Measurements from ENCODE around the gene PPM1K. TPM values are rescaled to one million over a fixed set of nuclear protein-coding genes. Genes with fewer than 3 reads are reported as not detected.

The PPM1K gene
- total RNA-seq, 1 donor from 2014 or later: 37.7 TPM

DNA sequence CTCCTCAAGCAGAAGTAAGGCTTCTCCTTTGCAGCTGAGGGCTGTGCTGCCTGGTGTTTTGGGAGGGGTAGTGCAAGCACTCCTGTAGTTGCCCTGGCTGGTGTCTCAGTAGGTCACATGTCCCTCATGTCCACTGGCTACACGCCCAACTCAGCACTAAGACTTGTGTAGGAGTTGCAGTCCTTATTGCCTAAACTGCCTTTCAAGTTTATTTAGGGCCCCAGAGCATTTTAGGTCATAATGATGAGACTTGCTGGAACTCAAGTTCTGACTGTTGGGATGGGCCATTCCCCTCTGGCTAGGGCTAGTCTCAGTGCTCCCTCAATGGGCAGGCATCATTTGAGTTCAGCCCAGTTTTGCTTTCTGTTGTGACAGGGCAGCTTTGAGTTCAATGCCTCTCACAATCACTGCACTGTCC, 44.1 kb downstream of the PPM1K start:
- no peaks in the 10 kb centered on the region for H3K9me3 ChIP-seq
- TF ChIP-seq, protein P1, sequence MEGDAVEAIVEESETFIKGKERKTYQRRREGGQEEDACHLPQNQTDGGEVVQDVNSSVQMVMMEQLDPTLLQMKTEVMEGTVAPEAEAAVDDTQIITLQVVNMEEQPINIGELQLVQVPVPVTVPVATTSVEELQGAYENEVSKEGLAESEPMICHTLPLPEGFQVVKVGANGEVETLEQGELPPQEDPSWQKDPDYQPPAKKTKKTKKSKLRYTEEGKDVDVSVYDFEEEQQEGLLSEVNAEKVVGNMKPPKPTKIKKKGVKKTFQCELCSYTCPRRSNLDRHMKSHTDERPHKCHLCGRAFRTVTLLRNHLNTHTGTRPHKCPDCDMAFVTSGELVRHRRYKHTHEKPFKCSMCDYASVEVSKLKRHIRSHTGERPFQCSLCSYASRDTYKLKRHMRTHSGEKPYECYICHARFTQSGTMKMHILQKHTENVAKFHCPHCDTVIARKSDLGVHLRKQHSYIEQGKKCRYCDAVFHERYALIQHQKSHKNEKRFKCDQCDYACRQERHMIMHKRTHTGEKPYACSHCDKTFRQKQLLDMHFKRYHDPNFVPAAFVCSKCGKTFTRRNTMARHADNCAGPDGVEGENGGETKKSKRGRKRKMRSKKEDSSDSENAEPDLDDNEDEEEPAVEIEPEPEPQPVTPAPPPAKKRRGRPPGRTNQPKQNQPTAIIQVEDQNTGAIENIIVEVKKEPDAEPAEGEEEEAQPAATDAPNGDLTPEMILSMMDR (IDR thresholded peaks at IDR 0.05): no peak
- no peaks in the 10 kb centered on the region for H3K4me1 ChIP-seq
- no peak overlapping the region for H3K27ac ChIP-seq
- no peaks in the 10 kb centered on the region for H3K27me3 ChIP-seq
- intact Hi-C loops (cut with DNase I): no loop called here
- H3K36me3 ChIP-seq: no peaks in the 10 kb centered on the region
- no peak overlapping the region for H3K4me3 ChIP-seq
- no peak for DNase-seq
- ATAC-seq: peak; percentile 96

DNA sequence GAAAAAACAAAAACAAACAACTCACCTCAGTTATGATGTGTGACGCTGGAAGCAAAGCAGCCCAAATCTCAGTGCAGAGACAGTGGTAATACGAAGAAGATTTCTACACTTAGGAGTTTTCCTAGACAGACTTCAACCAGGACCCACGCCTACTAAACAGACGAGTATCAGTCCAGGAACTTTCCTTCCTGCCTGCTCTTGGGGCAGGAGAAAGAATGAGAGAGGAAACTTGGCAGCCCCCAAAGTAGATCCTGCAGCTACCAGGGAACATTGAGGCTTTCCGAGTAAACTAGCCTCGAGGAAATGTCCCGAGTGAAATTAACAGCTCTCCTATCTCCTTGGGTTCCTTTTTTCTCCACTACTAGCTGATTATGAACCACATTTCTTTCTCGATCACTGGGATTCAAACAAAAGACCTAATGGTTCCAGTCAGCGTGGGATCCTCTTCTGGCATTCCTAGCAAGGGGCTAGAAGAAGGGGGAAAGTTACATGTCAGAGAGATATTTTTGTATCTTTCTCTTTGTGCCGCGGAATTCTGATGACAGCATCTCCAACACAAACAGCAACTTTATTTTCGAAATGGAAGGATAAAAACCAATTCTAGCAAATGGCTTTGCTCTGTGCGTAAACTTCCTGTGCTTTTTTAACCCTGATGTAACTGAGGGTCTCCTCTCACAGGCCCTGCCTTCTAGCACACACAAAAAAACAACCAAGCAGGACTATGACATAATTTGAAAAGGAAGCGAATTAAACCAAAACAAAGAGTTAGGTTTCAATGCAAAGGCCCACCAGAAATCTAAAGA, 53.2 kb downstream of the PPM1K start:
- Histone ChIP-seq H3K27ac (peak overlapping the region; percentile 69), H3K4me3 (peak overlapping the region; percentile 39), H3K36me3 (no peaks in the 10 kb centered on the region), H3K4me1 (peaks cover 3% of the 10 kb centered on the region), H3K27me3 (no peaks in the 10 kb centered on the region), H3K9me3 (no peaks in the 10 kb centered on the region)
- DNase-seq: no peak
- TF ChIP-seq, protein P1 (IDR thresholded peaks at IDR 0.05): no peak
- no peak for ATAC-seq
- intact Hi-C loops (cut with DNase I): no loop called here

DNA sequence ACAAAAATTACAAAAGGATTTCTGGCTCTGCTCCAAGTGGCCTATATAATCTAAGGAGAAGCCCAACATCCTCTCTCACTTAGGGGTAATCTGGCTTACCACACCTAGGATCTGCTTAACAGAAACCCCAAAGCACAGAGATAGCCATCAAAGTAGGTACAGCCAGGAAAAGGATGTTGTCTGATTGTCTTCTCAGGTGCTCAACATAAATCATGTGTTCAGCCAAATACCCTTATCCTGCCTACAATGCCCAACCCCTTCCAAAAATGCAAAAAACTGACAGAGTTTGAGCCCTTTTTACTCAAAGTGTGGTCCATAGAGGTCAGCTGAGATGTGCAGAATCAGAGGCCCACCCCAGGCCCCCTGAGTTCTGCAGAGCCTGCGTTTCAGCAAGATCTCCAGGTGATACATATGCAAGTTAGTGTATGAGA, 53.9 kb downstream of the PPM1K start:
- no peaks in the 10 kb centered on the region for H3K36me3 ChIP-seq
- H3K27me3 ChIP-seq: no peaks in the 10 kb centered on the region
- peaks cover 3% of the 10 kb centered on the region for H3K4me1 ChIP-seq
- peak overlapping the region; percentile 69 for H3K27ac ChIP-seq
- ATAC-seq (no peak), DNase-seq (no peak)
- peak overlapping the region; percentile 39 for H3K4me3 ChIP-seq
- intact Hi-C loops (cut with DNase I): no loop called here
- H3K9me3 ChIP-seq: no peaks in the 10 kb centered on the region
- TF ChIP-seq, protein P1 (IDR thresholded peaks at IDR 0.05): no peak

GRCh38 chr4:88227734-88228133, 56.6 kb downstream of the PPM1K start:
- peaks cover 3% of the 10 kb centered on the region for H3K4me1 ChIP-seq
- no peak overlapping the region for H3K27ac ChIP-seq
- intact Hi-C loops (cut with DNase I): loop anchor here (10.0 kb wide), 1 partner anchor 137 kb away; no protein-coding TSS in a partner anchor
- H3K27me3 ChIP-seq: no peaks in the 10 kb centered on the region
- no peaks in the 10 kb centered on the region for H3K36me3 ChIP-seq
- no peak for ATAC-seq
- no peak for DNase-seq
- no peaks in the 10 kb centered on the region for H3K9me3 ChIP-seq
- TF ChIP-seq, protein P1 (IDR thresholded peaks at IDR 0.05): no peak
- no peak overlapping the region for H3K4me3 ChIP-seq

DNA sequence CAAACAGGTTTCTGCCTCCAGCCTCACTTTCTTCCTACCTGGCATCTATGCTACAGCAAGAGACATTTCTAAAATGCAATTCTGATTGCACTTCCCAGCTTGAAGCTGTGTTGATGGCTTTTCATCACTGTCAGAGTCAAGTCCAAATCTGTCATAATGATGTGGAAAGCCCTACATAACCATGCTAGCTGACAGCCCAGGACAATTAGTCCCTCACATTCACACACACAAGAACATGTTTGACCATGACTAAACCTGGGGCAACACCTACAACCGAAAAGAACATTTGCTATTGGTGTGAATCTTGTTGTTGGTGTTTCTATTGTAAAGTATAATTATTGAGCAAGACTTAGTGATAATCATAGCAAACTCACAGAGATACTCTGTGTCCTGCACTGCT, 58.2 kb downstream of the PPM1K start:
- Histone ChIP-seq H3K27me3 (no peaks in the 10 kb centered on the region), H3K36me3 (no peaks in the 10 kb centered on the region), H3K4me3 (no peak overlapping the region), H3K27ac (no peak overlapping the region), H3K4me1 (peaks cover 3% of the 10 kb centered on the region), H3K9me3 (no peaks in the 10 kb centered on the region)
- no peak for DNase-seq
- ATAC-seq: no peak
- TF ChIP-seq, protein P1 (IDR thresholded peaks at IDR 0.05): no peak
- intact Hi-C loops (cut with DNase I): loop anchor here (10.0 kb wide), 1 partner anchor 139 kb away; no protein-coding TSS in a partner anchor

All from upper lobe of right lung (tissue), 1 donor.